ENCODE results near the gene DHX35. TPM values are rescaled to one million over a fixed set of nuclear protein-coding genes. Genes with fewer than 3 reads are reported as not detected.

Gene DHX35
- total and polyA plus RNA-seq, 10 of the 15 experiments (the other 5 are each of a cell fraction or from before 2014, with no cell fraction given): 4.3 to 21.6 (median 14.9) TPM

- in situ Hi-C loops (cut with MboI): no loop called here
- peaks cover 39% of the 10 kb centered on the region for H3K79me2 ChIP-seq (ENCODE audit: control insufficient read depth, insufficient read depth, low read length)
- RAD21 ChIA-PET (ENCODE audit: unreplicated experiment): interaction anchor here (1.2 to 6.6 kb wide), 4 partner anchors 21 to 320 kb away, joined by 3 to 109 read pairs (median 70); partner anchors contain the start of gene FAM83D
Measured at GRCh38 chr20:38965264-38965663, 3.1 kb downstream of the DHX35 start.

DNA sequence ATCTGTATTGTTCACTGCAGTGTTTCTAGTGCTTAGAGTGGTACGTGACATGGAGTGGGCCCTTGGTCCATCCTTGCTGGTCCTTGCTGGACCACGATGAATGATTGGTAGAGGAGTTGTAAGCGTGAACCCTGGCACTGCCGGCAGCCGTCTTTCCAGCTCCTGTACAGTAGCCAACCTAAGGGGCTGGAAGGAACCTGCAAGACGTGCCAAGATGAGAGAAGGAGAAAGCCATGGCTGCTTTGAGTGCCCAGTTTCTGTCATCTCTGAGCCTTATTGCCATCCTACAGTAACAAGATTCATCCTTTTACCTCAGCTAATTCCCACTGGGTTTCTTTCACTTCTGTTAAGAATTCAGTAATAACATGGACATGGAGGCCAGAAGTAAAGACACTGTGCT lies 5.9 kb downstream of the DHX35 start:
- ChIA-PET CTCF (interaction anchor here (1.6 to 8.3 kb wide), 2 partner anchors 20 to 82 kb away, joined by 5 to 62 read pairs; no protein-coding TSS in a partner anchor), RAD21 (ENCODE audit: unreplicated experiment) (no interaction called here), SMC1A (ENCODE audit: uncharacterized antibody, unreplicated experiment) (interaction anchor here (0.9 to 16.7 kb wide), 4 partner anchors 10 to 76 kb away, joined by 3 to 237 read pairs (median 47); no protein-coding TSS in a partner anchor), POLR2A (interaction anchor here (1.5 to 1.8 kb wide), 2 partner anchors 20 to 42 kb away, joined by 4 read pairs; partner anchors contain the start of gene FAM83D)
- Histone ChIP-seq H3K79me2 (ENCODE audit: control insufficient read depth, insufficient read depth, low read length) (peaks cover 29% of the 10 kb centered on the region), H4K20me1 (ENCODE audit: control insufficient read depth, insufficient read depth) (no peaks in the 10 kb centered on the region), H2AFZ (ENCODE audit: control insufficient read depth, low read depth, low read length) (no peak overlapping the region), H3K4me1 (ENCODE audit: control insufficient read depth, insufficient read depth, low read length) (no peaks in the 10 kb centered on the region), H3K36me3 (ENCODE audit: control insufficient read depth in 2 of 2, insufficient read depth in 2 of 2, low read length in 1 of 2) (peaks cover 0 to 16% of the 10 kb centered on the region in 2 experiments; a peak in 2 of 4 replicates), H3K9ac (ENCODE audit: control insufficient read depth, insufficient read depth, low read length) (no peak overlapping the region), H3K27ac (ENCODE audit: control insufficient read depth, insufficient read depth) (no peak overlapping the region), H3K27me3 (replicated peaks in 1 of 2; ENCODE audit: control insufficient read depth in 2 of 2, insufficient read depth in 2 of 2, low read length in 1 of 2) (no peaks in the 10 kb centered on the region), H3K4me2 (ENCODE audit: control insufficient read depth, insufficient read depth) (no peak overlapping the region), H3K4me3 (no peak overlapping the region), H3K9me3 (replicated peaks; ENCODE audit: control insufficient read depth, insufficient read depth, low read length) (no peaks in the 10 kb centered on the region)
- no peak for TF ChIP-seq YBX1 (IDR thresholded peaks at IDR 0.05)
- TF ChIP-seq NRF1 (conservative IDR thresholded peaks at IDR 0.05; ENCODE audit: low read depth, low read length): no peak
- no peak for TF ChIP-seq MYC (IDR thresholded peaks at IDR 0.05; ENCODE audit: insufficient read depth, insufficient read length, insufficient replicate concordance, low read length, severe bottlenecking)
- TF ChIP-seq IRF5 (IDR thresholded peaks at IDR 0.05; ENCODE audit: borderline replicate concordance): no peak
- TF ChIP-seq JUND (IDR thresholded peaks at IDR 0.05; ENCODE audit: low read depth, low read length): no peak
- TF ChIP-seq BACH1 (IDR thresholded peaks at IDR 0.05; ENCODE audit: borderline replicate concordance): no peak
- TF ChIP-seq FOS (IDR thresholded peaks at IDR 0.05; ENCODE audit: borderline replicate concordance, extremely low read depth, insufficient read length): no peak
- TF ChIP-seq MTA3 (IDR thresholded peaks at IDR 0.05; ENCODE audit: borderline replicate concordance, low read length): no peak
- TF ChIP-seq NBN (IDR thresholded peaks at IDR 0.05): no peak
- FAIRE-seq (no peak), DNase-seq (ENCODE audit: low read depth, low spot score) (no peak), ATAC-seq (no peak)
- BruUV-seq (replicated peaks): no TSS peak
- intact Hi-C loops (cut with micrococcal nuclease; ENCODE audit: unreplicated experiment): no loop called here
- in situ Hi-C loops (cut with MboI): no loop called here
- 86% methylated on average over 6 of the region's 6 CpGs for WGBS (ENCODE audit: insufficient coverage, insufficient replicate concordance, low lambda C conversion rate, missing lambda C conversion rate)

More at GRCh38 chr20:38965264-38965663, 3.1 kb downstream of the DHX35 start:
- ChIA-PET CTCF (interaction anchor here (0.9 to 8.3 kb wide), 6 partner anchors 15 to 85 kb away, joined by 4 to 94 read pairs (median 22); no protein-coding TSS in a partner anchor), SMC1A (ENCODE audit: uncharacterized antibody, unreplicated experiment) (interaction anchor here (1.0 to 16.7 kb wide), 6 partner anchors 10 to 84 kb away, joined by 3 to 237 read pairs (median 4); no protein-coding TSS in a partner anchor), POLR2A (interaction anchor here (1.7 to 7.4 kb wide), 2 partner anchors 31 to 35 kb away, joined by 4 to 48 read pairs; no protein-coding TSS in a partner anchor)
- Histone ChIP-seq H3K27me3 (replicated peaks in 1 of 2; ENCODE audit: control insufficient read depth in 2 of 2, insufficient read depth in 2 of 2, low read length in 1 of 2) (no peaks in the 10 kb centered on the region), H3K27ac (ENCODE audit: control insufficient read depth, insufficient read depth) (no peak overlapping the region), H3K9ac (ENCODE audit: control insufficient read depth, insufficient read depth, low read length) (no peak overlapping the region), H3K4me3 (no peak overlapping the region), H3K4me1 (ENCODE audit: control insufficient read depth, insufficient read depth, low read length) (no peaks in the 10 kb centered on the region), H2AFZ (ENCODE audit: control insufficient read depth, low read depth, low read length) (no peak overlapping the region), H3K4me2 (ENCODE audit: control insufficient read depth, insufficient read depth) (no peak overlapping the region), H3K9me3 (replicated peaks; ENCODE audit: control insufficient read depth, insufficient read depth, low read length) (no peaks in the 10 kb centered on the region), H4K20me1 (ENCODE audit: control insufficient read depth, insufficient read depth) (no peaks in the 10 kb centered on the region), H3K36me3 (ENCODE audit: control insufficient read depth in 2 of 2, insufficient read depth in 2 of 2, low read length in 1 of 2) (peaks cover 0 to 10% of the 10 kb centered on the region in 2 experiments; a peak in 2 of 4 replicates)
- intact Hi-C loops (cut with micrococcal nuclease; ENCODE audit: unreplicated experiment): no loop called here
- FAIRE-seq (no peak), ATAC-seq (no peak), DNase-seq (ENCODE audit: low read depth, low spot score) (no peak)
- no TSS peak for BruUV-seq (replicated peaks)
- TF ChIP-seq YY1 (IDR thresholded peaks at IDR 0.05; ENCODE audit: low read depth, low read length) (no peak), EZH2 (IDR thresholded peaks at IDR 0.05; ENCODE audit: borderline replicate concordance, control insufficient read depth, low read depth, low read length) (no peak), PAX5 (IDR thresholded peaks at IDR 0.05; ENCODE audit: borderline replicate concordance, low read depth, low read length) (no peak)
